IPS-18a (cell line): Measurements from ENCODE around the gene HDAC4.

Experiments used
- H3K27ac ChIP-seq: one replicate; pipeline ENCODE4 v1.5.1; 2013; ENCODE audit warnings: low read length
- H3K27me3 ChIP-seq: one replicate; pipeline ENCODE4 v1.6.1; 2013; ENCODE audit warnings: mild to moderate bottlenecking, low read length; ENCODE audit not compliant: control insufficient read depth, insufficient read depth
- H3K36me3 ChIP-seq: one replicate; pipeline ENCODE4 v1.6.1; 2013; ENCODE audit warnings: low read depth, low read length; ENCODE audit not compliant: control insufficient read depth
- H3K4me1 ChIP-seq: one replicate; pipeline ENCODE4 v1.6.1; 2013; ENCODE audit warnings: low read depth, low read length; ENCODE audit not compliant: control insufficient read depth
- H3K4me3 ChIP-seq: one replicate; pipeline ENCODE4 v1.5.1; 2013; ENCODE audit warnings: low read length
- H3K9ac ChIP-seq: one replicate; pipeline ENCODE4 v1.6.1; 2013; ENCODE audit warnings: mild to moderate bottlenecking, low read length, moderate library complexity
- H3K9me3 ChIP-seq: one replicate; pipeline ENCODE4 v1.6.1; 2013; ENCODE audit warnings: low read depth, low read length; ENCODE audit not compliant: control insufficient read depth

The HDAC4 gene

DNA sequence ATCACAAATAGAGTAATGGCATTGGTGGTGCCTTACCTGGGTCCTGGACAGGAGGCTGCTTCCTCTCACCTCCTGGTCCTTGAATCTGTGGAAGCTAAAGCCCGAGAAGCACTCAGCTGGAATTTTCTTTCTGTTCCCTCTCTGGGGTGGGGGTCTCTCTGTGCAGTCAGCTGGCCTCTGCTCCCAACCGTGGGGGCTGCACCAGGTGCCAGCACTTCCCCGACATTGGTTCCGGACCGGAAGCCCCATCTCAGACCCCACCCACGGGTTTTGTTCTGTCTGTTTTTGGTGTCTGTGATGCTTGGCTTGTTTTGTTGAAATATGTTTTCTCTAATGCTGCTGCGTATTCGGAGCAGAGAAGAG lies 398.2 kb downstream of the HDAC4 start:
- H3K4me1 ChIP-seq: no peaks in the 10 kb centered on the region
- H3K4me3 ChIP-seq: no peak overlapping the region
- no peak overlapping the region for H3K9ac ChIP-seq
- H3K27me3 ChIP-seq: no peaks in the 10 kb centered on the region
- H3K27ac ChIP-seq: no peak overlapping the region
- H3K36me3 ChIP-seq: no peaks in the 10 kb centered on the region
- no peaks in the 10 kb centered on the region for H3K9me3 ChIP-seq

DNA sequence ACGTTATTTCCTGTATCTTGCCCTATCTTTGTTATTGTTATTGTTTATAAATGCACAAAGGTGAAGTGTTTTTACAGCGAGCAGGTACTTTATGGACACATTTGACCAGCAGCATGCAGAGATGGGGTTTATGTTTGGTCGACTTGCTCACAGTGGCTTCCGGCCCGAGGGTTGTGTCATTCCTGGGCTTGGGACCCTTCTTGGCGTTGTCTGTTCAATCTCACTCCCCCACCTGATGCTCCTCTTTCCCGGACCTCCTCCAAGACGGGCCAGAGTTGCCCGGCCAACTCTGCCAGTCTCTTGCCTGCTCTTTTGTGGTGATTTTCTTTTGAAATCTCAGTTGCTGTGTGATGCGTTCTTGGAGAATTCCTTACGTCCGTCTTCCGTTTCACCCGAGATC lies 399.0 kb downstream of the HDAC4 start:
- Histone ChIP-seq H3K4me1 (no peaks in the 10 kb centered on the region), H3K4me3 (no peak overlapping the region), H3K9ac (no peak overlapping the region), H3K27ac (no peak overlapping the region), H3K36me3 (no peaks in the 10 kb centered on the region), H3K27me3 (no peaks in the 10 kb centered on the region), H3K9me3 (no peaks in the 10 kb centered on the region)

DNA sequence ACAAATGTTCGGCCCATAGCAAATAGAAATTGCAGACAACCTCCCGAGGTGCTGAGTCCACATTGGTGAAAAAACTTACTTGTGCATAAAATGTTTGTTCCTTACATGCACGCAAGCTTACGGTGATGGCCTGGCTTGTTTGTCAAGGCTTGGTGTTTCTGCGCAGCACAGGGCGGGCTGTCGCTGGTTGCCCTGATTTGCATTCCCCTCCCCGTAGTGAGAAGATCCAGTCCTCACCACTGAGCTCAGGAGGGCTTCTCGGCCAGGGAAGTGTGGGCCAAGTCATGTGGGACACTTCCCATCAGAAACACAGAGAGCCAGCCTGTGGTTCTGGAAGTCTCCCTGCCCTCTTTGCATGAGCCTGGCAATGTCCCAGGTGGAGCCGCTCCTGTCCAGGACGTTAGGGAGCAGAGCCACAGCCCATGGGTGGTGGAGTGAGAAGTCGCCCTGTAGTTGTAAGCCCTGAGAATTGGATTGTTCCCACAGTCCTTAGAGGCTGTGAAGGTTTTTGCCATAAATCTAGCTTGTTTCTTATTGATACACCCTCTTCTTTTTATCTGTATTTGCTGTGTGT lies 400.2 kb downstream of the HDAC4 start:
- peaks cover 2% of the 10 kb centered on the region for H3K9me3 ChIP-seq
- H3K4me1 ChIP-seq: no peaks in the 10 kb centered on the region
- no peak overlapping the region for H3K4me3 ChIP-seq
- no peak overlapping the region for H3K9ac ChIP-seq
- H3K27me3 ChIP-seq: no peaks in the 10 kb centered on the region
- no peak overlapping the region for H3K27ac ChIP-seq
- H3K36me3 ChIP-seq: no peaks in the 10 kb centered on the region

DNA sequence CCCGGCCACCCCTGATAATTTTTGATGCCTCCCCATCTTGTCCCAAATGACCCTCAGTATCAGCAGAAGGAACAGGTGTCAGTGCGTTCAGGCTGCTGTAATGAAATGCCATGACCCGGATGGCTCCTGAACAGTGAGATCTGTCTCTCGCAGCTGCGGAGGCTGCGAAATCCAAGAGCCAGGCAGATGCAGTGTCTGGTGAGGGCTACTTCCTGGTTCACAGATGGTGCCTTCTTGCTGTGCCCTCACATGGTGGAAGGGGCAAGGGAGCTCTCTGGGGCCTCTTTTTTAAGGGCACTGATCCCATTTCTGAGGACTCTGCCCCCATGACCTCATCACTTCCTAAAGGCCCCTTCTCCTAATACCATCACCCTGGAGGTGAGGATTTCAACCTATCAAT lies 400.7 kb downstream of the HDAC4 start:
- Histone ChIP-seq H3K9ac (no peak overlapping the region), H3K27ac (no peak overlapping the region), H3K9me3 (peaks cover 6% of the 10 kb centered on the region), H3K4me3 (no peak overlapping the region), H3K4me1 (no peaks in the 10 kb centered on the region), H3K36me3 (no peaks in the 10 kb centered on the region), H3K27me3 (no peaks in the 10 kb centered on the region)

- no peak overlapping the region for H3K27ac ChIP-seq
- no peak overlapping the region for H3K9ac ChIP-seq
- no peaks in the 10 kb centered on the region for H3K4me1 ChIP-seq
- H3K9me3 ChIP-seq: peaks cover 9% of the 10 kb centered on the region
- no peaks in the 10 kb centered on the region for H3K36me3 ChIP-seq
- no peak overlapping the region for H3K4me3 ChIP-seq
- no peaks in the 10 kb centered on the region for H3K27me3 ChIP-seq
These were observed 401.5 kb downstream of the HDAC4 start for GRCh38 chr2:238999291-238999741.

DNA sequence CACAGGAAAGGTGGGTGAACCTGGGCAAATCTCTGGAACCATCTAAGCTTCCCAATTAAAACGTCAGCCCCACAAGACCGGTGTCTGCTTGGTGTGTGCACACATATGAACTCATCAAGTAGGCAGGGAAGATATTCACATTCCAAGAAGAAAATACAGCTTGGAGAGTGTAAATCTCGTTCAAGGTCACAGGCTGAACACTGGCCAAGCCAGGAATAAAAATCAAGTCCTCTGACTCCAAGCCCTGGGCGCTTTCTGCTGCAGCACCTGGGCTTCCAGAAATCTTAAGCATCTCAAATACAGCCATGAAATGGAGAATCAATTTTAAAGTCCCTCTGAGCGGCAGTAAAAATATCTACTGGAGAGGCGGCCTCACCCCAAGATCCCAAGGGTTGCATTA lies 402.0 kb downstream of the HDAC4 start:
- Histone ChIP-seq H3K9ac (no peak overlapping the region), H3K36me3 (no peaks in the 10 kb centered on the region), H3K4me1 (no peaks in the 10 kb centered on the region), H3K4me3 (no peak overlapping the region), H3K27ac (no peak overlapping the region), H3K27me3 (no peaks in the 10 kb centered on the region), H3K9me3 (peaks cover 9% of the 10 kb centered on the region)
